GM23338 (cell line): ENCODE measurements around the gene PDE6C. TPM values are rescaled to one million over a fixed set of nuclear protein-coding genes. Genes with fewer than 3 reads are reported as not detected.

Source experiments
- ATAC-seq: fragments of 200-7000 bp; cut with Tn5 transposase; 3 replicates; pipeline ENCODE4 v1.9.1; 2020
- DNase-seq: peaks from one replicate; pipeline ENCODE4 v3.0.0-alpha.2; 2015; ENCODE audit warnings: low spot score
- H2AFZ ChIP-seq: fragments of 200-600 bp; sonication (generic); 2 replicates; pipeline ENCODE4 v1.8.0; 2016; ENCODE audit warnings: antibody characterized with exemption, mild to moderate bottlenecking, moderate library complexity
- H3F3A ChIP-seq: fragments of 200-600 bp; sonication (generic); replicated peaks from 2 replicates; pipeline ENCODE4 v1.8.0; 2017; ENCODE audit warnings: antibody characterized with exemption, mixed run types, low read depth
- H3K27ac ChIP-seq: fragments of 200-600 bp; sonication (generic); 2 replicates; pipeline ENCODE4 v1.6.1; 2016; ENCODE audit warnings: low read depth
- H3K27me3 ChIP-seq: fragments of 200-600 bp; sonication (generic); 2 replicates; pipeline ENCODE4 v1.8.0; 2016; ENCODE audit warnings: mild to moderate bottlenecking, mixed run types, moderate library complexity; ENCODE audit not compliant: insufficient read depth
- H3K36me3 ChIP-seq: fragments of 200-600 bp; sonication (generic); 2 replicates; pipeline ENCODE4 v1.8.0; 2016; ENCODE audit warnings: mild to moderate bottlenecking; ENCODE audit not compliant: insufficient read depth
- H3K4me1 ChIP-seq: fragments of 200-600 bp; sonication (generic); 2 replicates; pipeline ENCODE4 v1.8.0; 2016; ENCODE audit warnings: mild to moderate bottlenecking, moderate library complexity; ENCODE audit not compliant: insufficient read depth
- H3K4me2 ChIP-seq: fragments of 200-600 bp; sonication (generic); 2 replicates; pipeline ENCODE4 v1.7.1; 2017; ENCODE audit warnings: mixed run types
- H3K4me3 ChIP-seq: fragments of 200-600 bp; sonication (generic); 2 replicates; pipeline ENCODE4 v1.6.1; 2016; ENCODE audit warnings: mixed run types
- H3K79me2 ChIP-seq: fragments of 200-600 bp; sonication (generic); replicated peaks from 2 replicates; pipeline ENCODE4 v1.8.0; 2017; ENCODE audit warnings: mild to moderate bottlenecking; ENCODE audit not compliant: insufficient read depth
- H3K9me2 ChIP-seq: fragments of 200-600 bp; sonication (generic); 2 replicates; pipeline ENCODE4 v1.8.0; 2017; ENCODE audit not compliant: insufficient read depth
- H4K20me1 ChIP-seq: fragments of 200-600 bp; sonication (generic); replicated peaks from 2 replicates; pipeline ENCODE4 v1.8.0; 2017; ENCODE audit warnings: mild to moderate bottlenecking; ENCODE audit not compliant: insufficient read depth
- H3K27ac Mint-ChIP-seq: 2 replicates; pipeline ENCODE4 v1.8.0; 2020; ENCODE audit warnings: inconsistent platforms, mild to moderate bottlenecking, moderate library complexity, mixed read lengths
- H3K27me3 Mint-ChIP-seq: 3 replicates; pipeline ENCODE4 v1.8.0; 2022; ENCODE audit warnings: low read depth, mild to moderate bottlenecking, moderate library complexity, mixed read lengths, inconsistent platforms; ENCODE audit not compliant: insufficient read depth, poor library complexity
- H3K36me3 Mint-ChIP-seq: 3 replicates; pipeline ENCODE4 v1.8.0; 2021; ENCODE audit warnings: low read depth, mild to moderate bottlenecking, inconsistent platforms, moderate library complexity, mixed read lengths
- H3K4me1 Mint-ChIP-seq: 3 replicates; pipeline ENCODE4 v1.8.0; 2020; ENCODE audit warnings: mild to moderate bottlenecking, inconsistent platforms, mixed read lengths
- H3K4me3 Mint-ChIP-seq: 3 replicates; pipeline ENCODE4 v1.8.0; 2021; ENCODE audit warnings: moderate library complexity, mild to moderate bottlenecking, inconsistent platforms, mixed read lengths
- H3K9me3 Mint-ChIP-seq: 3 replicates; pipeline ENCODE4 v1.8.0; 2020; ENCODE audit warnings: moderate library complexity, mild to moderate bottlenecking, inconsistent platforms, mixed read lengths
- CREB1 ChIP-seq: fragments of 250-450 bp; sonication (Bioruptor Pico); IDR thresholded peaks from 2 replicates; pipeline ENCODE4 v1.5.0; 2020; ENCODE audit warnings: low read depth, mild to moderate bottlenecking, moderate library complexity
- EZH2 ChIP-seq: fragments of 200-600 bp; sonication (generic); IDR thresholded peaks from one replicate; pipeline ENCODE4 v1.8.0; 2017; ENCODE audit warnings: antibody characterized with exemption, mild to moderate bottlenecking, low read depth; ENCODE audit not compliant: unreplicated experiment
- EZH2phosphoT487 ChIP-seq: fragments of 200-600 bp; sonication (generic); IDR thresholded peaks from one replicate; pipeline ENCODE4 v1.8.1; 2018; ENCODE audit warnings: antibody characterized with exemption; ENCODE audit not compliant: unreplicated experiment
- JUNB ChIP-seq: IDR thresholded peaks from one replicate; pipeline ENCODE4 v1.6.1; 2016; ENCODE audit warnings: antibody characterized with exemption; ENCODE audit not compliant: unreplicated experiment
- NANOG ChIP-seq: IDR thresholded peaks from 2 replicates; pipeline ENCODE4 v1.6.1; 2016; ENCODE audit warnings: antibody characterized with exemption, borderline replicate concordance
- POLR2AphosphoS5 ChIP-seq: IDR thresholded peaks from 2 replicates; pipeline ENCODE4 v1.6.1; 2016; ENCODE audit warnings: antibody characterized with exemption, low read depth
- STAT1 ChIP-seq: IDR thresholded peaks from one replicate; pipeline ENCODE4 v1.6.1; 2016; ENCODE audit warnings: antibody characterized with exemption; ENCODE audit not compliant: unreplicated experiment
- ZNF114 ChIP-seq: fragments of 250-450 bp; sonication (Bioruptor Pico); IDR thresholded peaks from 2 replicates; pipeline ENCODE4 v1.5.0; 2020; ENCODE audit warnings: mild to moderate bottlenecking, moderate library complexity
- ZNF331 ChIP-seq: fragments of 250-450 bp; sonication (Bioruptor Pico); IDR thresholded peaks from 2 replicates; pipeline ENCODE4 v1.5.0; 2020; ENCODE audit warnings: low read depth, mild to moderate bottlenecking, moderate library complexity
- polyA plus RNA-seq: library from polyadenylated mRNA; unstranded; fragments of >200 nt; fragmentation: Nextera tagmentation; extraction: Ambion mirVana; gene quantifications from 2 replicates; pipeline ENCODE4 v1.2.1, GENCODE V29; 2016
- total RNA-seq: library from RNA; depleted of rRNA; stranded (reverse); fragments of >200 nt; shearing (Covaris generic); gene quantifications from 2 replicates; pipeline ENCODE4 v1.2.3, GENCODE V29; 2014
- TF ChIP-seq, protein P1 (sequence below): IDR thresholded peaks from 2 replicates; pipeline ENCODE4 v1.6.1; 2016; ENCODE audit warnings: antibody characterized with exemption
- TF ChIP-seq, protein P2 (sequence below): fragments of 250-450 bp; sonication (Bioruptor Pico); IDR thresholded peaks from 2 replicates; pipeline ENCODE4 v1.5.0; 2020; ENCODE audit warnings: mild to moderate bottlenecking, moderate library complexity
- TF ChIP-seq, protein P3 (sequence below), 2 experiments: fragments of 200-600 bp in 1 of 2; sonication (generic) in 1 of 2; conservative IDR thresholded peaks; 2 replicates each; pipeline versions ENCODE4 v1.5.1 to v1.6.1; 2016 to 2017; ENCODE audit warnings: antibody characterized with exemption in 2 of 2, low read depth in 2 of 2, mild to moderate bottlenecking in 2 of 2, moderate library complexity in 1 of 2

Gene PDE6C
- total and polyA plus RNA-seq, 2 experiments from 2014 or later: 0.06 TPM; not detected in 1

- TF ChIP-seq, protein P1, sequence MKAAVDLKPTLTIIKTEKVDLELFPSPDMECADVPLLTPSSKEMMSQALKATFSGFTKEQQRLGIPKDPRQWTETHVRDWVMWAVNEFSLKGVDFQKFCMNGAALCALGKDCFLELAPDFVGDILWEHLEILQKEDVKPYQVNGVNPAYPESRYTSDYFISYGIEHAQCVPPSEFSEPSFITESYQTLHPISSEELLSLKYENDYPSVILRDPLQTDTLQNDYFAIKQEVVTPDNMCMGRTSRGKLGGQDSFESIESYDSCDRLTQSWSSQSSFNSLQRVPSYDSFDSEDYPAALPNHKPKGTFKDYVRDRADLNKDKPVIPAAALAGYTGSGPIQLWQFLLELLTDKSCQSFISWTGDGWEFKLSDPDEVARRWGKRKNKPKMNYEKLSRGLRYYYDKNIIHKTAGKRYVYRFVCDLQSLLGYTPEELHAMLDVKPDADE: no peak
- TF ChIP-seq EZH2: no peak
- TF ChIP-seq ZNF331 (CRISPR knock-in tag): no peak
- TF ChIP-seq NANOG: no peak
- TF ChIP-seq, protein P2, sequence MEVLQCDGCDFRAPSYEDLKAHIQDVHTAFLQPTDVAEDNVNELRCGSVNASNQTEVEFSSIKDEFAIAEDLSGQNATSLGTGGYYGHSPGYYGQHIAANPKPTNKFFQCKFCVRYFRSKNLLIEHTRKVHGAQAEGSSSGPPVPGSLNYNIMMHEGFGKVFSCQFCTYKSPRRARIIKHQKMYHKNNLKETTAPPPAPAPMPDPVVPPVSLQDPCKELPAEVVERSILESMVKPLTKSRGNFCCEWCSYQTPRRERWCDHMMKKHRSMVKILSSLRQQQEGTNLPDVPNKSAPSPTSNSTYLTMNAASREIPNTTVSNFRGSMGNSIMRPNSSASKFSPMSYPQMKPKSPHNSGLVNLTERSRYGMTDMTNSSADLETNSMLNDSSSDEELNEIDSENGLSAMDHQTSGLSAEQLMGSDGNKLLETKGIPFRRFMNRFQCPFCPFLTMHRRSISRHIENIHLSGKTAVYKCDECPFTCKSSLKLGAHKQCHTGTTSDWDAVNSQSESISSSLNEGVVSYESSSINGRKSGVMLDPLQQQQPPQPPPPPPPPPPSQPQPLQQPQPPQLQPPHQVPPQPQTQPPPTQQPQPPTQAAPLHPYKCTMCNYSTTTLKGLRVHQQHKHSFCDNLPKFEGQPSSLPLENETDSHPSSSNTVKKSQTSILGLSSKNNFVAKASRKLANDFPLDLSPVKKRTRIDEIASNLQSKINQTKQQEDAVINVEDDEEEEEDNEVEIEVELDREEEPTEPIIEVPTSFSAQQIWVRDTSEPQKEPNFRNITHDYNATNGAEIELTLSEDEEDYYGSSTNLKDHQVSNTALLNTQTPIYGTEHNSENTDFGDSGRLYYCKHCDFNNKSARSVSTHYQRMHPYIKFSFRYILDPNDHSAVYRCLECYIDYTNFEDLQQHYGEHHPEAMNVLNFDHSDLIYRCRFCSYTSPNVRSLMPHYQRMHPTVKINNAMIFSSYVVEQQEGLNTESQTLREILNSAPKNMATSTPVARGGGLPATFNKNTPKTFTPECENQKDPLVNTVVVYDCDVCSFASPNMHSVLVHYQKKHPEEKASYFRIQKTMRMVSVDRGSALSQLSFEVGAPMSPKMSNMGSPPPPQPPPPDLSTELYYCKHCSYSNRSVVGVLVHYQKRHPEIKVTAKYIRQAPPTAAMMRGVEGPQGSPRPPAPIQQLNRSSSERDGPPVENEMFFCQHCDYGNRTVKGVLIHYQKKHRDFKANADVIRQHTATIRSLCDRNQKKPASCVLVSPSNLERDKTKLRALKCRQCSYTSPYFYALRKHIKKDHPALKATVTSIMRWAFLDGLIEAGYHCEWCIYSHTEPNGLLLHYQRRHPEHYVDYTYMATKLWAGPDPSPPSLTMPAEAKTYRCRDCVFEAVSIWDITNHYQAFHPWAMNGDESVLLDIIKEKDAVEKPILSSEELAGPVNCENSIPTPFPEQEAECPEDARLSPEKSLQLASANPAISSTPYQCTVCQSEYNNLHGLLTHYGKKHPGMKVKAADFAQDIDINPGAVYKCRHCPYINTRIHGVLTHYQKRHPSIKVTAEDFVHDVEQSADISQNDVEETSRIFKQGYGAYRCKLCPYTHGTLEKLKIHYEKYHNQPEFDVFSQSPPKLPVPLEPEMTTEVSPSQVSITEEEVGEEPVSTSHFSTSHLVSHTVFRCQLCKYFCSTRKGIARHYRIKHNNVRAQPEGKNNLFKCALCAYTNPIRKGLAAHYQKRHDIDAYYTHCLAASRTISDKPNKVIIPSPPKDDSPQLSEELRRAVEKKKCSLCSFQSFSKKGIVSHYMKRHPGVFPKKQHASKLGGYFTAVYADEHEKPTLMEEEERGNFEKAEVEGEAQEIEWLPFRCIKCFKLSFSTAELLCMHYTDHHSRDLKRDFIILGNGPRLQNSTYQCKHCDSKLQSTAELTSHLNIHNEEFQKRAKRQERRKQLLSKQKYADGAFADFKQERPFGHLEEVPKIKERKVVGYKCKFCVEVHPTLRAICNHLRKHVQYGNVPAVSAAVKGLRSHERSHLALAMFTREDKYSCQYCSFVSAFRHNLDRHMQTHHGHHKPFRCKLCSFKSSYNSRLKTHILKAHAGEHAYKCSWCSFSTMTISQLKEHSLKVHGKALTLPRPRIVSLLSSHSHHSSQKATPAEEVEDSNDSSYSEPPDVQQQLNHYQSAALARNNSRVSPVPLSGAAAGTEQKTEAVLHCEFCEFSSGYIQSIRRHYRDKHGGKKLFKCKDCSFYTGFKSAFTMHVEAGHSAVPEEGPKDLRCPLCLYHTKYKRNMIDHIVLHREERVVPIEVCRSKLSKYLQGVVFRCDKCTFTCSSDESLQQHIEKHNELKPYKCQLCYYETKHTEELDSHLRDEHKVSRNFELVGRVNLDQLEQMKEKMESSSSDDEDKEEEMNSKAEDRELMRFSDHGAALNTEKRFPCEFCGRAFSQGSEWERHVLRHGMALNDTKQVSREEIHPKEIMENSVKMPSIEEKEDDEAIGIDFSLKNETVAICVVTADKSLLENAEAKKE (CRISPR knock-in tag): no peak
- no peak for TF ChIP-seq POLR2AphosphoS5
- TF ChIP-seq ZNF114 (CRISPR knock-in tag): no peak
- no peak for TF ChIP-seq JUNB
- TF ChIP-seq CREB1: no peak
- TF ChIP-seq, protein P3, sequence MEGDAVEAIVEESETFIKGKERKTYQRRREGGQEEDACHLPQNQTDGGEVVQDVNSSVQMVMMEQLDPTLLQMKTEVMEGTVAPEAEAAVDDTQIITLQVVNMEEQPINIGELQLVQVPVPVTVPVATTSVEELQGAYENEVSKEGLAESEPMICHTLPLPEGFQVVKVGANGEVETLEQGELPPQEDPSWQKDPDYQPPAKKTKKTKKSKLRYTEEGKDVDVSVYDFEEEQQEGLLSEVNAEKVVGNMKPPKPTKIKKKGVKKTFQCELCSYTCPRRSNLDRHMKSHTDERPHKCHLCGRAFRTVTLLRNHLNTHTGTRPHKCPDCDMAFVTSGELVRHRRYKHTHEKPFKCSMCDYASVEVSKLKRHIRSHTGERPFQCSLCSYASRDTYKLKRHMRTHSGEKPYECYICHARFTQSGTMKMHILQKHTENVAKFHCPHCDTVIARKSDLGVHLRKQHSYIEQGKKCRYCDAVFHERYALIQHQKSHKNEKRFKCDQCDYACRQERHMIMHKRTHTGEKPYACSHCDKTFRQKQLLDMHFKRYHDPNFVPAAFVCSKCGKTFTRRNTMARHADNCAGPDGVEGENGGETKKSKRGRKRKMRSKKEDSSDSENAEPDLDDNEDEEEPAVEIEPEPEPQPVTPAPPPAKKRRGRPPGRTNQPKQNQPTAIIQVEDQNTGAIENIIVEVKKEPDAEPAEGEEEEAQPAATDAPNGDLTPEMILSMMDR (conservative IDR thresholded peaks at IDR 0.05; ENCODE audit: low read depth in 2 of 2): no peak
- no peak for TF ChIP-seq EZH2phosphoT487
- no peak for TF ChIP-seq STAT1
- no peak overlapping the region for H3K27ac ChIP-seq
- no peak overlapping the region for H2AFZ ChIP-seq
- Mint-ChIP-seq H3K4me1 (no peaks in the 10 kb centered on the region), H3K4me3 (no peak overlapping the region), H3K27me3 (no peaks in the 10 kb centered on the region), H3K27ac (no peak overlapping the region), H3K36me3 (no peaks in the 10 kb centered on the region), H3K9me3 (no peaks in the 10 kb centered on the region)
- no peaks in the 10 kb centered on the region for H3K36me3 ChIP-seq
- H4K20me1 ChIP-seq: no peaks in the 10 kb centered on the region
- ATAC-seq (no peak), DNase-seq (no peak)
- no peak overlapping the region for H3K4me2 ChIP-seq
- no peaks in the 10 kb centered on the region for H3F3A ChIP-seq
- H3K4me3 ChIP-seq: no peak overlapping the region
- H3K79me2 ChIP-seq: no peaks in the 10 kb centered on the region
- no peaks in the 10 kb centered on the region for H3K4me1 ChIP-seq
- H3K27me3 ChIP-seq: no peaks in the 10 kb centered on the region
- no peaks in the 10 kb centered on the region for H3K9me2 ChIP-seq
Measured at GRCh38 chr10:93622942-93623341, 10.6 kb downstream of the PDE6C start.
